ENCODE measurements around the gene POU3F3.

POU3F3 gene
- long read RNA-seq, donor 1, transcript POU3F3-201 (1 exons, 3,064 nt), result major isoform, 73 of 73 reads
- long read RNA-seq, donor 1, partial matches to known transcripts, result 0 of 73 reads
- long read RNA-seq, donor 1, other reads (novel, unspliced or antisense), result 0 of 73 reads
- long read RNA-seq, donor 2, transcript POU3F3-201 (1 exons, 3,064 nt), result major isoform, 70 of 70 reads
- long read RNA-seq, donor 2, partial matches to known transcripts, result 0 of 70 reads
- long read RNA-seq, donor 2, other reads (novel, unspliced or antisense), result 0 of 70 reads
- long read RNA-seq, donor 3, transcript POU3F3-201 (1 exons, 3,064 nt), result major isoform, 64 of 64 reads
- long read RNA-seq, donor 3, partial matches to known transcripts, result 0 of 64 reads
- long read RNA-seq, donor 3, other reads (novel, unspliced or antisense), result 0 of 64 reads
- long read RNA-seq, donor 4, transcript POU3F3-201 (1 exons, 3,064 nt), result major isoform, 127 of 127 reads
- long read RNA-seq, donor 4, partial matches to known transcripts, result 0 of 127 reads
- long read RNA-seq, donor 4, other reads (novel, unspliced or antisense), result 0 of 127 reads
- long read RNA-seq, donor 5, transcript POU3F3-201 (1 exons, 3,064 nt), result major isoform, 57 of 57 reads
- long read RNA-seq, donor 5, partial matches to known transcripts, result 0 of 57 reads
- long read RNA-seq, donor 5, other reads (novel, unspliced or antisense), result 0 of 57 reads
- long read RNA-seq, donor 6, transcript POU3F3-201 (1 exons, 3,064 nt), result major isoform, 149 of 149 reads
- long read RNA-seq, donor 6, partial matches to known transcripts, result 0 of 149 reads
- long read RNA-seq, donor 6, other reads (novel, unspliced or antisense), result 0 of 149 reads
- long read RNA-seq, donor 7, transcript POU3F3-201 (1 exons, 3,064 nt), result major isoform, 197 of 197 reads
- long read RNA-seq, donor 7, partial matches to known transcripts, result 0 of 197 reads
- long read RNA-seq, donor 7, other reads (novel, unspliced or antisense), result 0 of 197 reads
- long read RNA-seq, donor 8, transcript POU3F3-201 (1 exons, 3,064 nt), result major isoform, 76 of 76 reads
- long read RNA-seq, donor 8, partial matches to known transcripts, result 0 of 76 reads
- long read RNA-seq, donor 8, other reads (novel, unspliced or antisense), result 0 of 76 reads

GRCh38 chr2:104853534-104854497 is at the start of gene POU3F3:
Gene POU3F3 (plus strand): TSS chr2:104854115. CDS start chr2:104855511, 1,396 bp downstream.
- peak; percentile 90 for DNase-seq

GRCh38 chr2:104804148-104804890 is 49.6 kb upstream of the POU3F3 start:
- no peak for DNase-seq

- no peak for DNase-seq
Measured at GRCh38 chr2:104812286-104812685, 41.6 kb upstream of the POU3F3 start.

- DNase-seq, result no peak
Measured at GRCh38 chr2:104816143-104816542, 37.8 kb upstream of the POU3F3 start.

- DNase-seq, result no peak
Measured at GRCh38 chr2:104818264-104818663, 35.7 kb upstream of the POU3F3 start.

GRCh38 chr2:104820126-104820525 is 33.8 kb upstream of the POU3F3 start:
- no peak for DNase-seq

GRCh38 chr2:104825124-104825865 is 28.6 kb upstream of the POU3F3 start:
- no peak for DNase-seq

GRCh38 chr2:104826016-104826415 is 27.9 kb upstream of the POU3F3 start:
- no peak for DNase-seq

GRCh38 chr2:104831742-104832141 is 22.2 kb upstream of the POU3F3 start:
- DNase-seq, result no peak

- DNase-seq, result no peak
Measured at GRCh38 chr2:104834431-104835153, 19.3 kb upstream of the POU3F3 start.

- no peak for DNase-seq
Measured at GRCh38 chr2:104836265-104836664, 17.6 kb upstream of the POU3F3 start.

GRCh38 chr2:104836841-104837240 is 17.1 kb upstream of the POU3F3 start:
- DNase-seq, result no peak

- DNase-seq, result no peak
Measured at GRCh38 chr2:104840156-104840555, 13.8 kb upstream of the POU3F3 start.

- no peak for DNase-seq
Measured at GRCh38 chr2:104840893-104841585, 12.9 kb upstream of the POU3F3 start.

GRCh38 chr2:104841744-104842143 is 12.2 kb upstream of the POU3F3 start:
- peak; percentile 27 for DNase-seq

- peak; percentile 78 for DNase-seq
Measured at GRCh38 chr2:104844807-104845551, 8.9 kb upstream of the POU3F3 start.

GRCh38 chr2:104845552-104845931 is 8.4 kb upstream of the POU3F3 start:
- peak; percentile 42 for DNase-seq
